NCI-H2029 treated with DMSO at 0.1 percent for 48 hours (cell line): Measurements from ENCODE around the gene CMSS1.
"Not testable (repeated sequence)": the region's sequence is repeated elsewhere in the genome, so short reads cannot be mapped to it uniquely, and the experiment has no call there.

ENCODE experiments used
- DNase-seq: peaks from one replicate; lab custom pipeline; 2025; lab: John Stamatoyannopoulos, UW

Gene CMSS1

DNA sequence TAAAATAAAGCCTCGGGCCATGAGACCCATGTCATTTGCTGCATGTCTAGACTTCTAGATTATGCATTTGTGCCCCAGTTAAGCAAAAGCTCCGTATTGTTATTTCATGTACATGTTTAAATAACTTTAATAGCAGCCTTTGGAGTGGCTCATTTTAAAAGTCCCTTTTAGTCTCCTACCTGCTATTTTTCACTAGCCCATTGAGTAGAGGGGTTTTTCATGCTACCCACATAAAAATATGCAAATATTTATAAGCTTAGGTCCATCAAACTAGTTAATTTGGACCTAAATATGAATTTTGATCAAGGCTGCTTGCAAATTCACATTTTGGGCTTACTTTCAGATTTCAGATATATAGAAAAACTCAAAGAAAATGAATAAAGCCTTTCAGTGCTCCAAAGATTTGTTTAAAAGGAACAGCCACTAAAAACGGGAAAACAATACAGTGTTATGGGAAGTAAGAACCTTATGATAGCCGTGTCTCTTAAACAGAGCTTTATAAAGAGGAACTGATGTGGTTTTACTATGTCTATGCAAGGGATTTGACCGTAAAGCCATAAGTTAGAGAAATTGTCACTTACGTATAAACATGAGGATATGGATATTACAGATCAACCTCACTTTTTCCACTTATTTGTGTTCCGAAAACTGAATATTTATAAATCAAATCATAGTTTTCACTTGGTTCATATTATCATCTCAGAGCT is 266.6 kb downstream of the CMSS1 start:
- DNase-seq = no peak

DNA sequence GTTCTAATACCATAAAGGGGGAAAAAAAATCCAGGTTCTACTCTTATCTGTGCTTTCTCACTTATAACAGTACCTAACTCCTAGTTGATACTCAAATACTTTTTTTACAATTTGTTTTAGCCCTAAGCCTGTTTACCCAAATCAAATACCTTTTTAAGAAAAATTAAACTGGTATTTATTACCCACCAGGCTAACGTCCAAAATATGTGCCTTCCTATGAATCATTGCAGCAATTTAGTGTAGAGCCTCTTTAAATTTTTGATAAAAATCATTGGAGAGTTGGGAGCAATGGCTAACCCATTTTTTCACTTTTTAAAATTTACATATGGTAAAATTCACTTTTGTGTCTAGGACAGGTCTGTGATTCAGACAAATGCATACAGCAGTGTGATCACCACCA is 268.7 kb downstream of the CMSS1 start:
- DNase-seq = no peak

DNA sequence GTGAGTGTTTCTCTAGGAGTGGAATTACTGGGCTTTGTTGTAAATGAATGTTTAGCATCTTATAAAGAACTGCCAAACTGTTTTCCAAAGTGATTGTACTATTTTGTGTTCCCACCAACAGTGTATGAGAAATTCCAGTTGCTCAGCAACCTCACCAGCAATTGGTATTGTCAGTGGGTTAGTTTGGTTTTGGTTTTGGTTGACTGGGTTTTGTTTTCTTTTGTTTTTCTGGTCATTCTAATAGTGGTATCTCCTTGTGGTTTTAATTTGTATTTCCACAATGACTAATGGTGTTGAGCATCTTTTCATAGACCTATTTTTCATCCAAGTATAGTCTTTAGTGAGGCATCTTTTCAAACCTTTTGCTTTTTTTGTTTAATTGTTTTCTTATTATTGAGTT is 269.5 kb downstream of the CMSS1 start:
- DNase-seq = no peak

DNA sequence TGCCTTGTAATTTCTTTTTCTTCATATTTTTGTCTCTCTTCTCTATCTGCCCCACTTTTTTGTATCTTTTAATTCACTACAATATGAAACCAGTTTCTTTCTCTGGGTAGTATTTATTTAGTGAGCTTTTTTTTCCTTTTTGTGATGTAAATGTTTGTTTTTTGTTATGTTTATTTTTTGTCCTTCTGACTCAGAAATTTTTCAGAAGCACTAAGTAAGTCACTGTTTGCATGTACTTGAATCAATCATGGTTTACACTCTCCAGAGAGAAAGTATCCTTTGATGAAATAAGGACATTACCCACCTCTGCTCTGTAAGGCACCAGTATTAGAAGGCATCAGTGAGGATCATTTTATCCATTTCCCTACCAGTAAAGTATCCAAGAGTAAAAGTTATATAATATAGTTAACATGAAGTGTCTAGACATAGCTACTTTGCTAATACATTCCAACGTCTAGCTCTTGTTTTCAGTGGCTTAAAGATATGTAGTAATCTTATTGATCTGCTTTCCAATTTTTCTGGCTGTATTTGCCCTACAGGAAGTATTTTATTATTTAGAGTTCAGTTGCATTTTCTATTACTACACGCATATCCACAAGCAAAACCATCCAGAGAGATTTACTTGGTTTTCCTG is 271.2 kb downstream of the CMSS1 start:
- no peak for DNase-seq

DNA sequence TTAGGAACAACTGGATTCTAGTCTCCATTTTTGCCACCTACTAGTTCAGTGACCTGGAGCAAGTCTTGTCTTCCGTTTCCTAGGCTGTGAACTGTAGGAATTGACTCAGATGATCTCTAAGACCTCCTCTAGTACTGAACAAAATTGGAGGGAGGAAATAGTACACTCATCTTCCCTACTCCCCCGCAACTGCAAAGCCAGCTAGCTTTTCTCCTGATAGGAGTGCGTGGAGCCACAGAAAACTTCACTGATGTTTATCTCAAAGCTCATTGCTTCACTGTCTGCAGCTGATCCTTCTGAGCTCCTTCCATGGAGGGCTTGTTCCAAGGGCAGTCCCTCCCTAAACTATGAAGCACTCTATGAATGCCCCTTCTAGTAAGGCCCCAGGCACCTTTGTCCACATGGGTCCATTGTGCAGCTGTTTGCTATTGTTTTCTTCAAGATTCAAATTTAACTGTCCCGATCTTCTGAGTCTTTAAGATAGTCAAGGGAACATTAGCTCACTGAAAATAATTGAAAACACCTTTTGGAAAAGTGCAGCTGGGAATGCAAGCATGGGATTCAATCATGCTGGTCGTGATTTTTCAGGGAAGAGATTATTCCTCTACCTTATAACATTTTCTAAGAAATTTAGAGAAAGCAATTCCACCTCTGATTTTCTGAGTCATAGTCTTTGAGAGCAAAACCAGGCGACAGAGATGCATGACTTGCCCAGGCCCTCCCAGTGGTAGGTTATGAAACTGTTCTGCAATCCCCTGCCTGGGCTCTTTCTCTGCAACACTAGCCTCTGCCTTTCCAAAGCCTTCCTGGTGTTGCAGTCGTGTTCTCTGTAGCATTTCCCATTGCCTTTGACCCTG is 272.4 kb downstream of the CMSS1 start:
- no peak for DNase-seq

DNA sequence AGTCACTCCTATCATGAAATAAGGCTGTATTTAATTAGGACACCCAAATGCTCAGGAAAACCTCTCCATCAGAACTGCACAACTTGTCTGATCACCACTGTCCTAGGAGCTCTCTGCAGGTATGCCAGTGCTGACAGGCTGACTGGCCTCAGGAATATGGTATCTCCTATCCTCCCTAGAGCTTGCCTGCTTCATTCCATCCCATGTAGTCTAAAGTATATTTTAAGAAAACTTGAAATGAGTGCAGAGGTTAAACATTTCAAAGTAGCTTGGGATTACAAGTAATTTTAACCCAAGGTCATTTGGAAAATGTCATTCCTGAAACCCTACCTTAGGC is 273.0 kb downstream of the CMSS1 start:
- no peak for DNase-seq

DNA sequence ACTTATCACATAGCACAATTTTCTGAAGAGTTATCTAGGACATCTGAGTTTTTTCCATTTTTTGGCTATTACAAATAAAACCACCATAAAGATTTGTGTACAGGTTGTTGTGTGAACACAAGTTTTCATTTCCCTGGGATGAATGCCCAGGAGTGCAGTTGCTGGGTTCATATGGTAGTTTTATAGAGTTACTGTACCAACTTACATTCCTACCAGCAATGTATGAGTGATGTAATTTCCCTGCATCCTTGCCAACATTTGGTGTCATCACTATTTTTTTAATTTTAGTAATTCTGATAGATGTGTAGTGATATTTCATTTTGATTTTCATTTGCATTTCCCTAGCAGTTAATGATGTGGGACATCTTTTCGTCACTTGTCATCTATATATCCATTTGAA is 276.2 kb downstream of the CMSS1 start:
- no peak for DNase-seq

DNA sequence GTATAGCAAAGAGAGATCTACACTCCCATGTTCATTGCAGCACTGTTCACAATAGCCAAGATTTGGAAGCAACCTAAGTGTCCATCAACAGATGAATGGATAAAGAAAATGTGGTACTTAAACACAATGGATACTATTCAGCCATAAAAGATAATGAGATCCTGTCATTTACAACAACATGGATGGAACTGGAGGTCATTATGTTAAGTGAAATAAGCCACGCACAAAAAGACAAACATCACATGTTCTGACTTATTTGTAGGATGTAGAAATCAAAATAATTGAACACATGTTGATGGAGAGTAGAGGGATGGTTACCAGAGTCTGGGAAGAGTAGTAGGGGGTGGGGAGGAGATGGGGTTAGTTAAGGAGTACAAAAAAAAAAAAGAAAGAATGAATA is 278.6 kb downstream of the CMSS1 start:
- not testable (repeated sequence) for DNase-seq

DNA sequence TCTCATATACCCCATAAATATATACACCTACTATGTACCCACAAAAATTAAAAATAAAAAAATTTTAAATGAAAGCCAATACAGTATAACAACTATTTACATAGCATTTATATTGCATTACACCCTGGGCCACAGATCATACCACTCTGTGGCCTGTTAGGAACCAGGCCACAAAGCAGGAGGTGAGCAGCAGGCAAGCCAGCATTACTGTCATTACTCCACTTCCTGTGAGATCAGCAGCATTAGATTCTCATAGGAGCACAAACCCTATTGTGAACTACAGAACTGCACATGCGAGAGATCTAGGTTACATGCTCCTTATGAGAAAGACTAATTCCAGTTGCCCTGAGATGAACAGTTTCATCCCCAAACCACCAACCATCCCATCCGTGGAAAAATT is 279.2 kb downstream of the CMSS1 start:
- no peak for DNase-seq

DNA sequence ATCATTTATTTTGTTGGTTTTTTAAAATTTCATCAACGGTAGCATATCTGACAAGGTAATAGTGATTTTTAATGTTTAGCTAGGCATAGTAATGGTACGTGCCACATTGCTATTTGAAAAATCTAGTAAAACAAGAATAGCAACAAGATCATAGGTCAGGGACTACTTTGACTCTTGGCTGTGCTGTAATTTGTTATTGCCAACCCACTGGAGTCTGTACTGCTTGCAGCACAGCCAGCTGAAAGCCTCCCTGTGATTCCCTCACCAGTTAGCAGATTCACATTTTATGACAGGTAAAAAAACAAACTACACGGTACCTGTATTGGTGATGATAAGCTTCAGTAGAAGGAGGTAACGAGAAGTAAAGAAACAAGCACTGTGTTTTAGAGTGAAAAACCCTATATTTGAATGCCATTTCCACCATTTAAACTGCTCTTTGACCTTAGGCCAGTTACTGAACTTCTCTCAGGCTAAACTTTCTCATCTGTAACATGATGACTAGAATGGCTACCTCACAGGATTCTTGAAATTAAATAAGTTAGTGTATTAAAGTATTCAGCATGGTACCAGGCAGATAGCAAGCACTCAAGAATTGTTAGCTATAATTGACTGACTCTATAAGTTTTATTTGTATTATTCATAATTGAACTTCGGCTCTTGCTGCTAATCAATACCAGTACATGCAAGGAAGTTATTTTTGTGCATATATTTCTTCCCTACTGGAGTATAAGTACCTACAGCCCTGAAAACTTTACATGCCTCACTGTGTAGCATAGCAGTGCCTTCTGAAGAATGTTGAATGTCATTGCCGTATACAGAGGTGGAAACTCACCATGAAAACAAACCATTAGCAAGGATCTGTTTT is 280.5 kb downstream of the CMSS1 start:
- no peak for DNase-seq

DNA sequence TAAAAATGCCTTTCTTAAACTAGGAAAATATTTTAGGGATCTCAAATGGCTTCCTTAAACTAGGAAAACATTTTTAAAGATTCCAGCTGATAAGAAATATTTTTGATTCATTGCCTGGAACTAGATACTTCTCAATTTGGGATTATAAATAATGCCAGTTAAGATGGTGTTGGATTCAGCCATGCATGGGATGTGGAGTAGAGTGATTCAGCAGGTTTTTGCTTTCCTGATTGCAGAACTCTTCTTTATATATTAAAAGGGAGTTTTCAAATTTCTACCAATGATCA is 281.1 kb downstream of the CMSS1 start:
- no peak for DNase-seq

DNA sequence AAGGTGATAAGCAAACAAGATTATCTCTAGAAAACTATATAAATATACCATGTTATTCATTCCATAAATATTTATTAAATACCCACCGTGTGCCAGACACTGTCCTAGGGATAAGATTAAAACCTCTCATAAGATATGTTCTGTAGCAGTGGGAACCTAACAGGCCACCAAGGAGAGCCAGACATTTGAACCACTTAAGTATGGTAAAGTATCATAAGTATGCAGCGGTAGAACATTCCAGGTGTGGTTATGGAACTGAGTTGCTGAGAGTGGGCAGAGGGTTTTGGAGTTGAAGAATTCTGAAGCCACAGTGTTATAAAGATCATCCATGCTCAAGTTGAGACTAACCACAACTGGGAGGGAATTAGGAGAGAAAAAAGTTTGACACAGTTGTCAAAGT is 282.0 kb downstream of the CMSS1 start:
- no peak for DNase-seq

DNA sequence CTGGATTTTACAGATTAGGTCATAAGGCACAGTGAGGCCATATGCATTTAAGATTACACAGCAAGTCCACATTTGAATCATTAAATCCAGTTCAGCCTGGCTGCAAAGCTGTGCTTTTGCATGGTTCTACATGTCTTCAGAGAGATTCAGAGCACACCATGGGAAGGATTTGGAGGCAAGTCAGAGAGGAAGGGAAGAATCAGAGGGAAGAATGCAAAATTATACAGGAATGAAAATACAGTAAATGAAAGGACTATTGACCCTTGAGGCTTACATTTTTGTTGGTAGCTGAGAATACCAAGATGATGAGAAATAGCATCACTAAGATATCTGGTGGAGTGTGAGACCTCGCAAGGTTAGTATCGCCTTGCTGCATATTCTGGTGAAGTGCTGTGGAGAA is 282.8 kb downstream of the CMSS1 start:
- no peak for DNase-seq

DNA sequence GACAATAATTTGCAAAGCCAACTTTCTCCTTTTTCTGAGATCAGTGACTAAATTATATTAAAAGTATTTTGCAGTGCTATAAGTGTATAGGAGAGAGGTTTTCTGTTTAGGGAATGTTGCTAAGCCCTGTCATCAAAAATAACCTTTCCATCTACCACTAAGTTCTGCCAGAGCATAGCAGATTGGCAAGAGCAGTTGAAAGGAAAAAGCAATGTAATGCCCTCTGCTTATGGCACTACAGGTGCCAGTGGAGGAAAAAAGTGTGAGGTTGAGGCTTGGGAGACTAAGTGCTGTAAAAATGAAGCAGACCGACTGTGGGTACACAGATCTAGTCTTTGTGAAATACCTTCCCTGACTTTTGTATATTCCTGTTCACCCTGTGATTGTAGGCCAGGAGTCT is 285.1 kb downstream of the CMSS1 start:
- DNase-seq = no peak

DNA sequence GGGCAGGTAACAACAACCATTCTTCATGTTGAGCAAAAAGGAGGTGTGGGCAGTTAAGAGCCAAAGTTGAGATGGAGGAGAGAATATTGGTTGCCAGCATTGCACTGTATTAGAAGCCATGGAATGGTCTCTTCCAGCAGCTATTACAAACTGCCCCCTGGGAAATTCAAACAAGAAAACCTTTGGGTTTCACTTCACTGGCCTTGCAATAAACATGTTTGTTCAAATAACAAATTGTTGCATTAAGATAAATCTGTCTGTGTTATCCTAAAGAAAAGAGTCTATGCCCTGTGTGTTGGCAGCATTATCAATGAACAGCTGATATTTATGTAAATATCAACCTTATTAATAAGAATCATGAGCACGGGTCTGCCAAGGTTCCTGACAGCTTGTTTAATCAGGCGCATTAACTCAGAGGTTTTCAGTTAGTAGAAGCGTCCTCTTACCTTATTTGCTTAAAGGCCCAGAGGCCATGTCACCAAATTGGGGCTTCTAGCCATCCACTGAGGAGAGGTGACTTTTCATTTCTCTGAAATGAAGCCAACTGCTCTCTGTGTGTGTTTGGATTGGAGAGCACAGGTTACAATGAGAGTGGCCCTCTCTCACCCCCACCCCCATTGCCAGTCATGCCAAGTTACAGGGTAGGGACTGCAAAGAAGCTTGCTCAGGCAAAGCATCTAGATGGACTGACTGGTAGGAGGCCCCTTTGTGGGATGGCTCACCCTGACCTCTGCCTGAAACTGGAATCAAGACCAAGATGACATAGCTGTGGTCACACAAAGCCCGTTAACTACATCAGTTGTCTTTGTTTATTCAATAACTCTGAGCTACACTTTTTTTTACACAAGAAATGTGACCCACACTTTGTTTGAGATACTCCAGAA is 286.1 kb downstream of the CMSS1 start:
- DNase-seq = peak; percentile 79

DNA sequence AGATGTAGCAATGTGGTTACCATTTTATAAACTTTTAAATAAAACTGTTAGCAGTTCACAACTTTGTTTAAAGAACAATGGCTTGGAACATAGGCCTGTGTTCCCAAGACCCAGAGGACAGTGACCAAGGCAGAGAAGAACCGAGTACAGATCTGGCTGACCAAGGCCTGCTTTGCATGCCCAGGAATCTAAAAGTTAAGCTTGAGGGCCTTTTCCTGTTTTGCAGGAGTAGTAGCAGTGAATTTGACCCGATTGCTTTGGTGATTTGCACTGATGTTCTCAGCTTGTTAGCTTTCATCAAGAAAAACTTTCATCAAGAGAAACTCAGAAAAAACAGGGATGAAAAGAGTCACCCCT is 286.8 kb downstream of the CMSS1 start:
- DNase-seq = no peak

DNA sequence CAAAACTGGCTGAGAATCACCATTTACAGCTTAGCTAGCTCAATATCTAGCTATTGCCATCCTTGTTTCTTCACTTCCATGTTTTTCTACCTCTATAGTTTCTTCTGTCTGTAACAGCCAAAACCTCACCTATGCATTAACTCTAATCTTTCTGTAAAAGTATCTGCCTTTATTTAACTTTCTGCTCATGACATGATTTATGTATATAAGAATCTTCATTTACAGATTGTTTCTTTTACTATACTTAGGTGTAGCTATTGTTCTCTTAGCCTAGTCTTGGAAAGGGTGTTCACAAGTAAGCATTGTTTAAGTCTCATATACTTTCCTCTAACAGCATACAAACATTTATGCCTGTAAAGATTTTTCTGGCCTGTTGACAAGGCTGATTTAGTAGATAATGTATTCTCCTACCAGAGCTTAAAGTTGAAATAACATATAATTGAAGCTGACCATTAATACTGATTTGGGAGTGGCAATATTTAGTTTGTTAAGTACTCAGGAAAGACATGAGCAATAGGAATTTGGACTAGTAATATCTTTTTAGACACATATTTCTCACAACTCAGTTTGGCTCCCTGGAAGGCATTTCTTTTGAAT is 287.3 kb downstream of the CMSS1 start:
- no peak for DNase-seq

DNA sequence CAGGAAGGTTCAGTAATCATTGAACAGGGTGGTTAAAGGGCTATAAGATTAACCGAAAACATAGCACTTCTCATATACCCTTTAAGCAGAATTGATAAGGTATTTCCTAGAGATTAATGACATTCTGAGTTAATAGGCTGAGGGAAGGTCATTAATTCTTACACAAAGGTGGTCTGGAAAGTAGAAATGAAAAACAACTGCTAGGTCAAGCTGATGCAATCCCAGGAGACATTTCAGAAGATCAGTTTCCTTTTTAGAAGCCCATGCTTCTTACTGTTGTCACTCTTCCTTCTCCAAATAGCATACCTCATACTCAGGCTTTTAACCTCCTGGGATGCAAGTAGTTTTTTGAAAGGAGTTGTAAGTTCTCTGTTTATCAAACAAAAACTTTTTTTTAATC is 287.8 kb downstream of the CMSS1 start:
- DNase-seq = no peak

DNA sequence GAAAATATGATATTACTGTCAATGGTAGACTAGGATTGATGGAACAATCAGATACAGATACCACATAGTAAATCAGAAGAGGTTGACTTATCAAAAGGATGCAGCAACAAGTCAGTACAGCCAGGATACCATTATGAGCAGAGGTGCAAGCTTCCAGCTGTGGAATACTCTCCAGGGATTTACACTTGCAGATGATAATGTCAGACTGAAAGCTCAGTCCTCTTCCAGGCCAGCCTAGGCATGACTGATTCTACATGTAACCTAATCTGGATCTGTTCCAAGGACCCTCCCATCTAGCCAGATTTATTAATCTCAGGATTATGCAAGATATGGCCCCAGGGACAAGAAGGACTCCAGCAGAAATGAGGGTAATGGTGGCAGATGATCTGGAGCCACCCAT is 288.4 kb downstream of the CMSS1 start:
- no peak for DNase-seq

DNA sequence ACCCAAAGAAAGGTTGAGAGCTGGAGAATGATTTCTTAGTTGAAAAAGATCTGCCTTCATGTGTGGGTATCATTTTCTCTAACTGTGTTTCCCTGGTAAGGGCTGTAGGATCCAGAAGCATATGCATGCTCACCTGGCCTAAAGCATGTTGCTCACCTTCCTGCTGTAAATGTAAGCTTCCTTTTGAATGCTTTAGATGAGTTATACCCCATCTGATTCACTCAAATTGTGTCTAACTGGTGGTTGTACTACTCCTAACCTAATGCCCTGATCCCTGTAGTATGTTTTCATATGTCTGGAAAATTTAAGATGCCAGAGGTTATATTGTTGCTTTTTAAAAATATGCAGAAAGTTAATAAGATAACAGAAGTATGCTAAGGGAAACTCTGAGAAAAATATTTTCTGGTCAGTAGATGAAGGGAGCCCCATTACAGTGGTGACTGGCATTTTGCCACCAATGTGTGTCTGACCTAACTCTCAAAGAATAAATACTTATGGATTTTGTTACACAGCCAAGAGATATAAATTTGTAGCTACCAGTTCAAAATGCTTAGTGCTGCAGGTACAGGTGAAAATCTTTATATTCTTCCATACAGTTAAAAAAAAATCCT is 289.0 kb downstream of the CMSS1 start:
- DNase-seq = no peak
